ENCODE data around the gene CDK7. TPM values are rescaled to one million over a fixed set of nuclear protein-coding genes. Genes with fewer than 3 reads are reported as not detected.

CDK7 gene
- total RNA-seq, 1 experiment from 2014 or later = 53.4 TPM

DNA sequence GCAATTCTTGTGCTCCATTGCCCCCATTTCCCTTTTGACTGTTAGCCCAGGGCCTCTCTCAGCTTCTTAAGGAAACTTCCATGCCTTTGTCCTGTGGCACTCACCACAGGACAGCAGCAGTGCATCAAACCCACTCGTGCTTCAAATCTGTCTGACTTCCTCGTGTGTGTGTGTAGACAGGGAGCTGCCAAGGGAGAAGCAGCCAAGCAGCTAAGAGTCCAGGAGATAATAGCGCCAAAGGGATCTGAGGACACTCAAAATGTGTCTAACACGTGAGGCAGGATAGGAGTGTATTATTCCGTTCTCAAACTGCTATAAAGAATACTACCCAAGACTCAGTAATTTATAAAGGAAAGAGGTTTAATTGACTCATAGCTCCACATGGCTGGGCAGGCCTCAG lies 44.8 kb downstream of the CDK7 start:
- Mint-ChIP-seq H3K9me3 (no peaks in the 10 kb centered on the region), H3K36me3 (ENCODE audit: insufficient read depth in 1 of 3, low read depth in 3 of 3) (peaks cover 20 to 42% (median 32%) of the 10 kb centered on the region in 3 experiments; a peak in 6 of 7 replicates), H3K4me3 (no peak overlapping the region), H3K4me1 (no peaks in the 10 kb centered on the region), H3K27ac (peak overlapping the region in 2 of 3 experiments; percentile 5 to 82; a peak in 4 of 7 replicates), H3K27me3 (ENCODE audit: low read depth) (no peaks in the 10 kb centered on the region)
- TF ChIP-seq, protein P1, sequence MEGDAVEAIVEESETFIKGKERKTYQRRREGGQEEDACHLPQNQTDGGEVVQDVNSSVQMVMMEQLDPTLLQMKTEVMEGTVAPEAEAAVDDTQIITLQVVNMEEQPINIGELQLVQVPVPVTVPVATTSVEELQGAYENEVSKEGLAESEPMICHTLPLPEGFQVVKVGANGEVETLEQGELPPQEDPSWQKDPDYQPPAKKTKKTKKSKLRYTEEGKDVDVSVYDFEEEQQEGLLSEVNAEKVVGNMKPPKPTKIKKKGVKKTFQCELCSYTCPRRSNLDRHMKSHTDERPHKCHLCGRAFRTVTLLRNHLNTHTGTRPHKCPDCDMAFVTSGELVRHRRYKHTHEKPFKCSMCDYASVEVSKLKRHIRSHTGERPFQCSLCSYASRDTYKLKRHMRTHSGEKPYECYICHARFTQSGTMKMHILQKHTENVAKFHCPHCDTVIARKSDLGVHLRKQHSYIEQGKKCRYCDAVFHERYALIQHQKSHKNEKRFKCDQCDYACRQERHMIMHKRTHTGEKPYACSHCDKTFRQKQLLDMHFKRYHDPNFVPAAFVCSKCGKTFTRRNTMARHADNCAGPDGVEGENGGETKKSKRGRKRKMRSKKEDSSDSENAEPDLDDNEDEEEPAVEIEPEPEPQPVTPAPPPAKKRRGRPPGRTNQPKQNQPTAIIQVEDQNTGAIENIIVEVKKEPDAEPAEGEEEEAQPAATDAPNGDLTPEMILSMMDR (conservative IDR thresholded peaks at IDR 0.05) = no peak
- Histone ChIP-seq H3K79me1 (ENCODE audit: insufficient read depth, low read depth, low read length, poor library complexity, severe bottlenecking) (no peaks in the 10 kb centered on the region), H3K4me1 (ENCODE audit: insufficient read depth, low read length) (peaks cover 3% of the 10 kb centered on the region; the same call in 1 of the 2 replicates), H4K20me1 (ENCODE audit: control insufficient read depth, insufficient read depth, insufficient read length) (no peaks in the 10 kb centered on the region), H3K14ac (ENCODE audit: insufficient read depth, low read length) (no peak overlapping the region), H4K91ac (ENCODE audit: insufficient read length, low read depth, low read length) (no peak overlapping the region), H2BK20ac (ENCODE audit: low read depth, low read length, poor library complexity, severe bottlenecking) (no peak overlapping the region), H3K18ac (ENCODE audit: insufficient read length, low read depth, low read length) (no peak overlapping the region), H2BK120ac (ENCODE audit: low read depth, low read length, poor library complexity, severe bottlenecking) (no peak overlapping the region), H3K4ac (ENCODE audit: low read depth, low read length) (no peak overlapping the region), H3K27me3 (ENCODE audit: insufficient read depth, low read length) (no peaks in the 10 kb centered on the region), H3K56ac (ENCODE audit: insufficient read length, low read depth, low read length) (no peak overlapping the region), H3K23me2 (ENCODE audit: insufficient read length, low read depth, low read length, poor library complexity, severe bottlenecking) (no peaks in the 10 kb centered on the region), H4K5ac (ENCODE audit: insufficient read length, low read depth, low read length) (no peak overlapping the region), H2BK5ac (ENCODE audit: insufficient read length, low read length) (no peak overlapping the region), H2BK12ac (ENCODE audit: insufficient read length, low read depth, low read length) (no peak overlapping the region), H3K4me2 (ENCODE audit: insufficient read depth, insufficient read length, low read length) (no peak overlapping the region), H3T11ph (ENCODE audit: low read length) (no peak overlapping the region), H4K8ac (replicated peaks; ENCODE audit: insufficient read length, low read depth, low read length) (no peak overlapping the region), H3K27ac (ENCODE audit: insufficient read length, low read depth, low read length) (no peak overlapping the region), H2AFZ (ENCODE audit: low read length) (no peak overlapping the region), H3K9ac (ENCODE audit: extremely low read depth, insufficient read length, low read length) (no peak overlapping the region), H3K79me2 (ENCODE audit: insufficient read depth, low read length) (no peaks in the 10 kb centered on the region), H2BK15ac (ENCODE audit: low read depth, low read length) (no peak overlapping the region), H3K23ac (ENCODE audit: insufficient read length, low read depth, low read length) (no peak overlapping the region), H2AK5ac (ENCODE audit: insufficient read length, low read length) (no peak overlapping the region), H3K9me3 (ENCODE audit: control insufficient read depth, low read depth, low read length) (no peaks in the 10 kb centered on the region)
- no peak for DNase-seq
- no CpG with 5 or more reads among the region's 5 CpGs for WGBS (ENCODE audit: extremely low coverage, insufficient read length, low lambda C conversion rate)
